Measurements from ENCODE around the gene HDAC4. TPM values are rescaled to one million over a fixed set of nuclear protein-coding genes. Genes with fewer than 3 reads are reported as not detected.

HDAC4 gene
- total and polyA plus RNA-seq, 2 experiments from 2014 or later: 8.1 to 41.8 TPM

DNA sequence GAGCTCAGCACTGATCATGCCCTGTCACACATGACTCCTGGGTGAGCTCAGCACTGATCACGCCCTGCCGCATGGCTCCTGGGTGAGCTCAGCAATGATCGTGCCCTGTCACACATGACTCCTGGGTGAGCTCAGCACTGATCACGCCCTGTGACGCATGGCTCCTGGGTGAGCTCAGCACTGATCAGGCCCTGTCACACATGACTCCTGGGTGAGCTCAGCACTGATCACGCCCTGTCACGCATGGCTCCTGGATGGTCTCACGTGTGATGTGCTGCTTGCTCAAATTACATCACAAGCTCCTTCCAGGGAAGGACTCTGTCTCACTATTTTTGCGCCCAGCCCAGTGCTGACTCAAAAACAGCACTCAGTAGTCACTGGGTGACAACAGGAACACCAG, 258.0 kb downstream of the HDAC4 start:
- TF ChIP-seq, protein P1, sequence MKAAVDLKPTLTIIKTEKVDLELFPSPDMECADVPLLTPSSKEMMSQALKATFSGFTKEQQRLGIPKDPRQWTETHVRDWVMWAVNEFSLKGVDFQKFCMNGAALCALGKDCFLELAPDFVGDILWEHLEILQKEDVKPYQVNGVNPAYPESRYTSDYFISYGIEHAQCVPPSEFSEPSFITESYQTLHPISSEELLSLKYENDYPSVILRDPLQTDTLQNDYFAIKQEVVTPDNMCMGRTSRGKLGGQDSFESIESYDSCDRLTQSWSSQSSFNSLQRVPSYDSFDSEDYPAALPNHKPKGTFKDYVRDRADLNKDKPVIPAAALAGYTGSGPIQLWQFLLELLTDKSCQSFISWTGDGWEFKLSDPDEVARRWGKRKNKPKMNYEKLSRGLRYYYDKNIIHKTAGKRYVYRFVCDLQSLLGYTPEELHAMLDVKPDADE (IDR thresholded peaks at IDR 0.05): no peak
- no peak overlapping the region for H3K4me3 Mint-ChIP-seq
- H3K27me3 ChIP-seq (ENCODE audit: insufficient read depth): no peaks in the 10 kb centered on the region
- no peak for ATAC-seq
- H3K4me3 ChIP-seq: no peak overlapping the region
- H3F3A ChIP-seq (replicated peaks; ENCODE audit: low read depth): no peaks in the 10 kb centered on the region
- H3K9me3 Mint-ChIP-seq: no peaks in the 10 kb centered on the region; the same call in 2 of the 3 replicates
- H3K27ac Mint-ChIP-seq: no peak overlapping the region
- no peaks in the 10 kb centered on the region for H3K9me2 ChIP-seq (ENCODE audit: insufficient read depth)
- H3K79me2 ChIP-seq (replicated peaks; ENCODE audit: insufficient read depth): no peaks in the 10 kb centered on the region
- no peaks in the 10 kb centered on the region for H3K4me1 ChIP-seq (ENCODE audit: insufficient read depth)
- H3K36me3 ChIP-seq (ENCODE audit: insufficient read depth): no peaks in the 10 kb centered on the region
- H2AFZ ChIP-seq: no peak overlapping the region
- DNase-seq (ENCODE audit: low spot score): no peak
- H3K27ac ChIP-seq (ENCODE audit: low read depth): no peak overlapping the region
- no peak overlapping the region for H3K4me2 ChIP-seq
- H3K27me3 Mint-ChIP-seq (ENCODE audit: insufficient read depth, low read depth, poor library complexity): peaks cover 8% of the 10 kb centered on the region
- peaks cover 32% of the 10 kb centered on the region for H3K36me3 Mint-ChIP-seq (ENCODE audit: low read depth)
- 0 out of 2 replicates have a peak, but pooled peaks cover 4% of the 10 kb centered on the region for H4K20me1 ChIP-seq (replicated peaks; ENCODE audit: insufficient read depth)
- H3K4me1 Mint-ChIP-seq: no peaks in the 10 kb centered on the region

DNA sequence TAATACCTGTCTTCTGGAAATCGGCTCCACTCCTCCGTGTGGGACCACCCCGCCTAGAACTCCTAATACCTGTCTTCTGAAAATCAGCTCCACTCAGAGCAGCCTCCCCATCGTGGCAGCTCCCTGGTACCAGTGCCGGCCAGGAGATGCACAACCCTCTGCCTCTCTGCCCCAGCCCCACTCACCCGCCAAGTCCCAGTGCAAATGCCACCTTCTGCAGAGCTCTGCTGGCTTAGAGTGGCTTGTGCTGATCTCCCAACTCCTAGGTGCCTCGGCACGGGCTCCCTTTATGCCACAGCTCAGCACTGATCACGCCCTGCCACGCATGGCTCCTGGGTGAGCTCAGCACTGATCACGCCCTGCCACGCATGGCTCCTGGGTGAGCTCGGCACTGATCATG, 258.5 kb downstream of the HDAC4 start:
- Mint-ChIP-seq H3K4me1 (no peaks in the 10 kb centered on the region), H3K36me3 (ENCODE audit: low read depth) (peaks cover 31% of the 10 kb centered on the region), H3K27me3 (ENCODE audit: insufficient read depth, low read depth, poor library complexity) (peaks cover 8% of the 10 kb centered on the region), H3K4me3 (no peak overlapping the region), H3K9me3 (no peaks in the 10 kb centered on the region; the same call in 2 of the 3 replicates), H3K27ac (no peak overlapping the region)
- Histone ChIP-seq H3K27me3 (ENCODE audit: insufficient read depth) (no peaks in the 10 kb centered on the region), H3K27ac (ENCODE audit: low read depth) (no peak overlapping the region), H3K4me2 (no peak overlapping the region), H4K20me1 (replicated peaks; ENCODE audit: insufficient read depth) (0 out of 2 replicates have a peak, but pooled peaks cover 4% of the 10 kb centered on the region), H3K79me2 (replicated peaks; ENCODE audit: insufficient read depth) (no peaks in the 10 kb centered on the region), H3K4me1 (ENCODE audit: insufficient read depth) (no peaks in the 10 kb centered on the region), H2AFZ (no peak overlapping the region), H3K4me3 (no peak overlapping the region), H3K9me2 (ENCODE audit: insufficient read depth) (no peaks in the 10 kb centered on the region), H3K36me3 (ENCODE audit: insufficient read depth) (no peaks in the 10 kb centered on the region), H3F3A (replicated peaks; ENCODE audit: low read depth) (no peaks in the 10 kb centered on the region)
- ATAC-seq (no peak), DNase-seq (ENCODE audit: low spot score) (no peak)
- TF ChIP-seq, protein P1 (IDR thresholded peaks at IDR 0.05): no peak
- TF ChIP-seq, protein P2, sequence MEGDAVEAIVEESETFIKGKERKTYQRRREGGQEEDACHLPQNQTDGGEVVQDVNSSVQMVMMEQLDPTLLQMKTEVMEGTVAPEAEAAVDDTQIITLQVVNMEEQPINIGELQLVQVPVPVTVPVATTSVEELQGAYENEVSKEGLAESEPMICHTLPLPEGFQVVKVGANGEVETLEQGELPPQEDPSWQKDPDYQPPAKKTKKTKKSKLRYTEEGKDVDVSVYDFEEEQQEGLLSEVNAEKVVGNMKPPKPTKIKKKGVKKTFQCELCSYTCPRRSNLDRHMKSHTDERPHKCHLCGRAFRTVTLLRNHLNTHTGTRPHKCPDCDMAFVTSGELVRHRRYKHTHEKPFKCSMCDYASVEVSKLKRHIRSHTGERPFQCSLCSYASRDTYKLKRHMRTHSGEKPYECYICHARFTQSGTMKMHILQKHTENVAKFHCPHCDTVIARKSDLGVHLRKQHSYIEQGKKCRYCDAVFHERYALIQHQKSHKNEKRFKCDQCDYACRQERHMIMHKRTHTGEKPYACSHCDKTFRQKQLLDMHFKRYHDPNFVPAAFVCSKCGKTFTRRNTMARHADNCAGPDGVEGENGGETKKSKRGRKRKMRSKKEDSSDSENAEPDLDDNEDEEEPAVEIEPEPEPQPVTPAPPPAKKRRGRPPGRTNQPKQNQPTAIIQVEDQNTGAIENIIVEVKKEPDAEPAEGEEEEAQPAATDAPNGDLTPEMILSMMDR (conservative IDR thresholded peaks at IDR 0.05; ENCODE audit: low read depth in 2 of 2): no peak
- TF ChIP-seq ZNF331 (CRISPR knock-in tag; IDR thresholded peaks at IDR 0.05; ENCODE audit: low read depth): no peak
- TF ChIP-seq, protein P3, sequence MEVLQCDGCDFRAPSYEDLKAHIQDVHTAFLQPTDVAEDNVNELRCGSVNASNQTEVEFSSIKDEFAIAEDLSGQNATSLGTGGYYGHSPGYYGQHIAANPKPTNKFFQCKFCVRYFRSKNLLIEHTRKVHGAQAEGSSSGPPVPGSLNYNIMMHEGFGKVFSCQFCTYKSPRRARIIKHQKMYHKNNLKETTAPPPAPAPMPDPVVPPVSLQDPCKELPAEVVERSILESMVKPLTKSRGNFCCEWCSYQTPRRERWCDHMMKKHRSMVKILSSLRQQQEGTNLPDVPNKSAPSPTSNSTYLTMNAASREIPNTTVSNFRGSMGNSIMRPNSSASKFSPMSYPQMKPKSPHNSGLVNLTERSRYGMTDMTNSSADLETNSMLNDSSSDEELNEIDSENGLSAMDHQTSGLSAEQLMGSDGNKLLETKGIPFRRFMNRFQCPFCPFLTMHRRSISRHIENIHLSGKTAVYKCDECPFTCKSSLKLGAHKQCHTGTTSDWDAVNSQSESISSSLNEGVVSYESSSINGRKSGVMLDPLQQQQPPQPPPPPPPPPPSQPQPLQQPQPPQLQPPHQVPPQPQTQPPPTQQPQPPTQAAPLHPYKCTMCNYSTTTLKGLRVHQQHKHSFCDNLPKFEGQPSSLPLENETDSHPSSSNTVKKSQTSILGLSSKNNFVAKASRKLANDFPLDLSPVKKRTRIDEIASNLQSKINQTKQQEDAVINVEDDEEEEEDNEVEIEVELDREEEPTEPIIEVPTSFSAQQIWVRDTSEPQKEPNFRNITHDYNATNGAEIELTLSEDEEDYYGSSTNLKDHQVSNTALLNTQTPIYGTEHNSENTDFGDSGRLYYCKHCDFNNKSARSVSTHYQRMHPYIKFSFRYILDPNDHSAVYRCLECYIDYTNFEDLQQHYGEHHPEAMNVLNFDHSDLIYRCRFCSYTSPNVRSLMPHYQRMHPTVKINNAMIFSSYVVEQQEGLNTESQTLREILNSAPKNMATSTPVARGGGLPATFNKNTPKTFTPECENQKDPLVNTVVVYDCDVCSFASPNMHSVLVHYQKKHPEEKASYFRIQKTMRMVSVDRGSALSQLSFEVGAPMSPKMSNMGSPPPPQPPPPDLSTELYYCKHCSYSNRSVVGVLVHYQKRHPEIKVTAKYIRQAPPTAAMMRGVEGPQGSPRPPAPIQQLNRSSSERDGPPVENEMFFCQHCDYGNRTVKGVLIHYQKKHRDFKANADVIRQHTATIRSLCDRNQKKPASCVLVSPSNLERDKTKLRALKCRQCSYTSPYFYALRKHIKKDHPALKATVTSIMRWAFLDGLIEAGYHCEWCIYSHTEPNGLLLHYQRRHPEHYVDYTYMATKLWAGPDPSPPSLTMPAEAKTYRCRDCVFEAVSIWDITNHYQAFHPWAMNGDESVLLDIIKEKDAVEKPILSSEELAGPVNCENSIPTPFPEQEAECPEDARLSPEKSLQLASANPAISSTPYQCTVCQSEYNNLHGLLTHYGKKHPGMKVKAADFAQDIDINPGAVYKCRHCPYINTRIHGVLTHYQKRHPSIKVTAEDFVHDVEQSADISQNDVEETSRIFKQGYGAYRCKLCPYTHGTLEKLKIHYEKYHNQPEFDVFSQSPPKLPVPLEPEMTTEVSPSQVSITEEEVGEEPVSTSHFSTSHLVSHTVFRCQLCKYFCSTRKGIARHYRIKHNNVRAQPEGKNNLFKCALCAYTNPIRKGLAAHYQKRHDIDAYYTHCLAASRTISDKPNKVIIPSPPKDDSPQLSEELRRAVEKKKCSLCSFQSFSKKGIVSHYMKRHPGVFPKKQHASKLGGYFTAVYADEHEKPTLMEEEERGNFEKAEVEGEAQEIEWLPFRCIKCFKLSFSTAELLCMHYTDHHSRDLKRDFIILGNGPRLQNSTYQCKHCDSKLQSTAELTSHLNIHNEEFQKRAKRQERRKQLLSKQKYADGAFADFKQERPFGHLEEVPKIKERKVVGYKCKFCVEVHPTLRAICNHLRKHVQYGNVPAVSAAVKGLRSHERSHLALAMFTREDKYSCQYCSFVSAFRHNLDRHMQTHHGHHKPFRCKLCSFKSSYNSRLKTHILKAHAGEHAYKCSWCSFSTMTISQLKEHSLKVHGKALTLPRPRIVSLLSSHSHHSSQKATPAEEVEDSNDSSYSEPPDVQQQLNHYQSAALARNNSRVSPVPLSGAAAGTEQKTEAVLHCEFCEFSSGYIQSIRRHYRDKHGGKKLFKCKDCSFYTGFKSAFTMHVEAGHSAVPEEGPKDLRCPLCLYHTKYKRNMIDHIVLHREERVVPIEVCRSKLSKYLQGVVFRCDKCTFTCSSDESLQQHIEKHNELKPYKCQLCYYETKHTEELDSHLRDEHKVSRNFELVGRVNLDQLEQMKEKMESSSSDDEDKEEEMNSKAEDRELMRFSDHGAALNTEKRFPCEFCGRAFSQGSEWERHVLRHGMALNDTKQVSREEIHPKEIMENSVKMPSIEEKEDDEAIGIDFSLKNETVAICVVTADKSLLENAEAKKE (CRISPR knock-in tag; IDR thresholded peaks at IDR 0.05): no peak
- no peak for TF ChIP-seq JUNB (IDR thresholded peaks at IDR 0.05; ENCODE audit: unreplicated experiment)
- TF ChIP-seq NANOG (IDR thresholded peaks at IDR 0.05; ENCODE audit: borderline replicate concordance): no peak
- TF ChIP-seq STAT1 (IDR thresholded peaks at IDR 0.05; ENCODE audit: unreplicated experiment): no peak

Data from GM23338 (cell line).